ENCODE data around the gene DLL1.

DLL1 gene

GRCh38 chr6:170295510-170296422 is 4.9 kb upstream of the DLL1 start:
- in situ Hi-C loops (cut with HindIII; ENCODE audit: low sequenced_read_pairs), result no loop called here

GRCh38 chr6:170294813-170295509 is 4.1 kb upstream of the DLL1 start:
- in situ Hi-C loops (cut with HindIII; ENCODE audit: low sequenced_read_pairs), result no loop called here

GRCh38 chr6:170294298-170294730 is 3.4 kb upstream of the DLL1 start:
- in situ Hi-C loops (cut with HindIII; ENCODE audit: low sequenced_read_pairs), result no loop called here

- in situ Hi-C loops (cut with HindIII; ENCODE audit: low sequenced_read_pairs), result no loop called here
These were observed 2.7 kb upstream of the DLL1 start for GRCh38 chr6:170293341-170294231.

GRCh38 chr6:170292407-170293158 is 1.7 kb upstream of the DLL1 start:
- in situ Hi-C loops (cut with HindIII; ENCODE audit: low sequenced_read_pairs), result no loop called here

GRCh38 chr6:170292111-170292406 is 1.2 kb upstream of the DLL1 start:
- in situ Hi-C loops (cut with HindIII; ENCODE audit: low sequenced_read_pairs), result no loop called here

- in situ Hi-C loops (cut with HindIII; ENCODE audit: low sequenced_read_pairs), result no loop called here
These were observed 613 bp upstream of the DLL1 start for GRCh38 chr6:170291271-170292110.

GRCh38 chr6:170289951-170290295 is 955 bp downstream of the DLL1 start:
- in situ Hi-C loops (cut with HindIII; ENCODE audit: low sequenced_read_pairs), result no loop called here

- in situ Hi-C loops (cut with HindIII; ENCODE audit: low sequenced_read_pairs), result no loop called here
These were observed 1.5 kb downstream of the DLL1 start for GRCh38 chr6:170289180-170289931.

- in situ Hi-C loops (cut with HindIII; ENCODE audit: low sequenced_read_pairs), result no loop called here
These were observed 2.1 kb downstream of the DLL1 start for GRCh38 chr6:170288852-170289179.

- in situ Hi-C loops (cut with HindIII; ENCODE audit: low sequenced_read_pairs), result no loop called here
These were observed 2.7 kb downstream of the DLL1 start for GRCh38 chr6:170288091-170288631.

GRCh38 chr6:170287371-170287876 is 3.5 kb downstream of the DLL1 start:
- in situ Hi-C loops (cut with HindIII; ENCODE audit: low sequenced_read_pairs), result no loop called here

GRCh38 chr6:170286934-170287265 is 4.0 kb downstream of the DLL1 start:
- in situ Hi-C loops (cut with HindIII; ENCODE audit: low sequenced_read_pairs), result no loop called here

- in situ Hi-C loops (cut with HindIII; ENCODE audit: low sequenced_read_pairs), result no loop called here
These were observed 4.5 kb downstream of the DLL1 start for GRCh38 chr6:170286246-170286933.

- in situ Hi-C loops (cut with HindIII; ENCODE audit: low sequenced_read_pairs), result no loop called here
These were observed 5.4 kb downstream of the DLL1 start for GRCh38 chr6:170285482-170285881.

- in situ Hi-C loops (cut with HindIII; ENCODE audit: low sequenced_read_pairs), result no loop called here
These were observed 5.9 kb downstream of the DLL1 start for GRCh38 chr6:170284866-170285469.

- in situ Hi-C loops (cut with HindIII; ENCODE audit: low sequenced_read_pairs), result no loop called here
These were observed 6.6 kb downstream of the DLL1 start for GRCh38 chr6:170284126-170284773.

All from DLD1 (cell line).